Measurements from ENCODE around the gene DIP2C.
"Not testable (repeated sequence)": the region's sequence is repeated elsewhere in the genome, so short reads cannot be mapped to it uniquely, and the experiment has no call there.

Gene DIP2C

DNA sequence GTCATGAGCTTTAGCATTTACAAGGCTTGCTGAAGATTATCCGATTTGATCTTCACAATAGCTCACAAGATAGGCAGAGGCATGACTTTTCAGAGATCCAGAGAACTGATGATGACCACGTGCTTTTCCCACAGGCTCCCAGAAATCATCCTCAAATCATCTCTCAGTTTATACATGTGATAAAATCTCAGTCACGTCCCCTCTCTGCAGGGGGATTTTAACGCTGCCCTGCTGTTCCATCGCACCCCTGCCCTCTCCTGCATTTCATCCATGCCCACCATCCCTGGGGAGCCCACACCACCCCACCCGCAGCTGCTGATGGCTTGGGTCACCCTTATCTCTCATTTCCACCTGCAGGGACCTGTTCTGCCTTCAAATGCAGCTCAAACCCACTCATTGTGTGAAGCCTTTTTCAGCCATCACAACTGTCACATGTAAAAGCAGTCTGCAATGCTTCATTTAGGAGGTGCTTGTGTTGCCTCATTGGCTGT is 141.8 kb downstream of the DIP2C start:
- DNase-seq, result no peak

- DNase-seq, result no peak
Measured at GRCh38 chr10:546971-547590, 142.4 kb downstream of the DIP2C start.

DNA sequence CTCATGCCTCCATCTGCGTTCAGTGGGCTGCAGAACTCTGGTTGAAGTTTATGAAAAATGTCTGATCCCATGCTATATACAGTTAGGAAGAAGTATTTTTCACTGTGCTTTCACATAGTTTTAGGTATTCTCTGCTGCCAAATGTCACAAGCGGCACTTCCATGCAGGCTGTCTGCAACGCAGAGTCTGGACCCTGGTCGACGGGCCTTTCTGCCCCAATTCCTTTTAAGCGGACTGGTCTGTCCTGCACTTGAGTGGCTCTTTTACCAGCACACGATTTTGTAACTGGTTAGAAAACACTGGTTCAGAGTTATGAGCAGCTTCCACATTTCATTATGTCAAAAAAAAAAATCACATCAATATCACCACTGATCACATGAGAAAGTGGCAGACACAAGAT is 143.0 kb downstream of the DIP2C start:
- DNase-seq, result no peak

DNA sequence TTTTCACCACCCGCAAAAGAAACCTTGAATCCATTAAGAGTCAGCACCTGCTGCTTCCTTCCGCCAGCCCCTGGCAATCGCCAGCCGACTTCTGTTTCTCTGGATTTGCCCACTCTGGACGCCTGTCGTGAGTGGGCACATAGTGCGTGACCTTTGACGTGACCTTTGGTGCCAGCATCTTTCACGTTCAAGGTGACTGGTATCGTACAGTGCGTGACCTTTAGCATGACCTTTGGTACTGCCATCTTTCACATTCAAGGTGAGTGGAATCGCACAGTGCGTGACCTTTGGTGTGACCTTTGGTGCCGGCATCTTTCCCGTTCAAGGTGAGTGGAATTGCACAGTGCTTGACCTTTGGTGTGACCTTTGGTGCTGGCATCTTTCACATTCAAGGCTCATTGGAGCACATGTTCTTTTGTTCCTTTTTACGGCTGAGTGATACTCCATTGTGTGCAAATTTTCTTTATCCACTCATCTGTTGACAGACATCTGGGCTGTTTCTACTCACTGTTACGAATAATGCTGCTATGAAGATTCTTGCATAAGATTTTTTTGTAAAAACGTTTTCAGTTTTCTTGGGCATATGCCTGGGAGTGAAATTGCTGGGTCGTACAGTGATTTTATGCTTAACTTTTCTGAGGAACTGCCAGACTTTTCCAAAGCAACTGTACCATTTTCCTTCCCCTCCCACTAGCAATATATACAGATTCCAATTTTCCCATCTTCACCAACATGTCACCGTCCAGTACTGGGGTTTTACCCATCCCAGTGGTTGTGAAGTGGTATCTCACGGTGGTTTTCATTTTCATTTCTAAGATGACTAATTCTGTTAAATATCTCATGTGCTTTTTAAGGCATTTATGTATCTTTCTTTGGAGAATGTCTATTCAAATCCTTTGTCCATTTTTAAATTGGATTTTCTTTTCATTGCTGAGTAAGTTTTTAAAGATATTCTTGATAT is 145.3 kb downstream of the DIP2C start:
- DNase-seq, result no peak

DNA sequence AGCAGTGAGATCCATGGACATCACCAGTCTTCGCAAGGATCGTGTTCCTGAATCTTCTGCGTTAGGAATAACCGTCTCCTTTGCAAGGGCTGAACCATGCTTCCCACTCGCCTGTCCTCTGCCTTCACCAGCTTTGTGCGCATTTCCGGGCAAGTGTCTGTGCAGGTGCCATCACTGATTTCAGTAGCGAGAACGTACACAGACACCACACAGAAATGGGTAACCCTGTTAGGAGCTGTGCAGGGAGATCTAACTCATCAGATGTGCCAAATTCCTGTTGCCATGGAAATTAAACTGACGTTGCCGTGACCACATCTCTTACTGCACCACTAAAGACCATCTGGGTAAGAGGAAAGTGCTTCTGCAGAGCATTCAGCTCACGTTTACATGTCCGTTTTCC is 146.3 kb downstream of the DIP2C start:
- no peak for DNase-seq

DNA sequence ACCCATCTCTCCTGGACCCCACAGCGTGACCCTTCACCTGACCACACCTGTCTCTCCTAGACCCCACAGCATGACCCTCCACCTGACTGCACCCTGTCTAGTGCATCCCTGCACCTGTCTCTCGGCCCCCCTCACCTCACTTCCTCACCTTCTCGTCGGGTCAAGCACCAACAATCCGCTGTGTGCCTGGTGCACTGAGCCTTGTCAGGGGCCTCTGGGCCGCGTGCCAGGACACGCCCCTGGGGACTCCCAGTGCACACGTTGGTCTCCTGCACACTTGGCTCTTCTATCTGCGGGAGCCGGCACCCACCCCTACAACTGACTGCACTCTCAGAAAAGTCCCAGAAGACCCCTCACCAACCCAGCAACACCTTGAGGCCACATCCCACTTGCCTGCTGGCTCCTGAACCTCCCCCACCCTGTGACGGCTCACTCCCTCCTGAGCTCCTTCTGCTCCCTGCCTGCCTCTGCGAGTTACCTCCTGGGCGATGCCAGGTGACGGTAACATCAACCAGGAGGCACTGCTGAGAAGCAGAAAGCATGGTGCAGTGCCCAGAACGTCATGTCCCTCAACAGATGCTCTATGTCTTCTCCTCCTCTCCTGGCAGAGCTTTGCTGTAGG is 147.6 kb downstream of the DIP2C start:
- DNase-seq, result peak; percentile 2

DNA sequence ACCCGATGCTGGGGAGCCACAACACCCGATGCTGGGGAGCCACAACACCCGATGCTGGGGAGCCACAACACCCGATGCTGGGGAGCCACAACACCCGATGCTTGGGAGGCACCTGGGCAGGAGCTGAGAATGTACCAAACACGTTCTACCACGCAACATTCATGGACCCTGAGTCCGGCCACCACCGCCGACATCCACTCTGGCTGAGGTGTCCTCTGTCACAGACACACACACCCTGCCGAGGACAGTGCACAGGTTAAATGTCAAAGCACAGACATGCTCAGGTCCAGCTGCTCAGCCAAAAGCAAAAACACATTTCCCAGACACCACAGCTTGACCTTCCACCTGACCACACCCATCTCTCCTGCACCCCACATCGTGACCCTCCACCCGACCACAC is 148.4 kb downstream of the DIP2C start:
- DNase-seq, result no peak

GRCh38 chr10:538895-539294 is 150.6 kb downstream of the DIP2C start:
- DNase-seq, result no peak

- DNase-seq, result no peak
Measured at GRCh38 chr10:536935-537334, 152.5 kb downstream of the DIP2C start.

GRCh38 chr10:536371-536925 is 153.0 kb downstream of the DIP2C start:
- no peak for DNase-seq

- no peak for DNase-seq
Measured at GRCh38 chr10:535952-536351, 153.5 kb downstream of the DIP2C start.

DNA sequence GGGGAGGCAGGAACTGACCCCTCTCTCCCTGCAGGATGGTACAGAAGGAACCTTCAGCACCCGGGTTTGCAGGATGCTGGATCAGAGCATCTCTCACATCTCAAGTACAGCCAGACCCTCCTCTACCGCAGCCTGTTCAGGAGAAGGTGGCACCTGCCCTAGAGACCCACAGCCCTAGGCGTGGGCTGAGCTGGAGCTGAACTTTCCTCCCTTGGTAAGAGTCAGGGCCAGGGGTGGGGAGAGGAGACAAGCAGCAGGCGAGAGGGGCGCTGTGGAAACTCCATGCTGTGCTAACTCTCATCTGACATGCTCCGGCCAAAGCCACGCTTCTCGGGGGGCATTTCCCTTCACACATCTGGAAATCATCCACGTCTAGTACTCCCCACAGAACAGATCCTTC is 154.4 kb downstream of the DIP2C start:
- DNase-seq, result no peak

GRCh38 chr10:534047-534566 is 155.4 kb downstream of the DIP2C start:
- no peak for DNase-seq

GRCh38 chr10:533611-534010 is 155.9 kb downstream of the DIP2C start:
- no peak for DNase-seq

DNA sequence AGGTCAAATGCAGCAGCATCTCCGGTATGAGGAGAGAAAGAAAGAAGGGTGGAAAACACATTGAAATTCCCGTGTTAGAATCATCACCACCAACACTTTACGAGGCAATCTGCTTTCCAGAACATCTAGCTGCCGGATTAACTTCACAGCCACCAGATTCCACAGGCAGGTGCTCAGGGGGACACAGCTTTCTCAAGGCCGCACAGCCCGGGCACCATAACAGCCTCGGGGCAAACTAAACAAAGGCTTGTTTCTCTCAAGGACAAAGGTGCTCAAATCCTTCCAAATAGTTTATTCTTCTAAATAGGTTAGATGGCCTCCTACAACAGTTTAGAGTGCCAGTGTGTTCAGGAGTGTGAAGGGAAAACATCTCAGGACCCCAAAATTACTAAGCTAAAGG is 156.3 kb downstream of the DIP2C start:
- no peak for DNase-seq

- not testable (repeated sequence) for DNase-seq
Measured at GRCh38 chr10:532331-532730, 157.1 kb downstream of the DIP2C start.

DNA sequence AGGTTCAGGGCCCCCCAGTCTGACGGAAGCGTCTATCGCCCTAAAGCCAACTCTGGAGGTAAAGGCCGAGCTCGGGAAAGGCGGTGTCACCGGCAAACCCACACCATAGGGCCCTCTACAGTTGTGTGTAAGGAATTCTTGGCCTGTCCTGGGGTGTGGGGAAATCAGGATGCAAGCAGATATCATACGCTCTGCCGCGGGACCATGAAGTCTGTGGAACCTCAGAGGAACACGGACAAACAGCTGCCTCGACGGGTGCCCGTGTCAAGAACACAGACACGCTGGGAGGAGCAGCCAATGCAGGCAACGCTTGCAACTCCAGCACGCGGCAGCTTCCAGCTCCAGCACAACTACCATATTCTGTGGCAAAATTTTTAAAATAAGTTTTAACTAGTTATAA is 157.9 kb downstream of the DIP2C start:
- no peak for DNase-seq

DNA sequence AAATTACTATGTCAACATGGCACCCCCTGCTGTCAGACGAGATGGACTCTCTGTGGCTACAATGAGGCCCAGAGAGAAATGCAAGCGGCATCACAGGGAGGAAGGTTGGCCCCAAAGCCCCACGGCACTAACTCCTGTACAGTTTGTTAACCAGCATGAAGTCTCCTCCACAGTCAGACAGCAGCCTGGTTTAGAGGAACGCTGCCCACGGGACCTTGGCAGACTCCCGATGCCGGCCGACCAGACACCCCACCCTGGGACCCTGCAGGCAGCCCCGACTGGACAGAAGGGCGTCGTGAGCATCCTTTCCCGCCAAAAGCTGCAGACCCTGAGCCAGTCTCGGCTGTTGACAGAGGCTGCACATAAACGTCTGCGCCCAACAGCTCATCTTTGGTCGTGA is 158.8 kb downstream of the DIP2C start:
- no peak for DNase-seq

- no peak for DNase-seq
Measured at GRCh38 chr10:529468-530230, 159.8 kb downstream of the DIP2C start.

DNA sequence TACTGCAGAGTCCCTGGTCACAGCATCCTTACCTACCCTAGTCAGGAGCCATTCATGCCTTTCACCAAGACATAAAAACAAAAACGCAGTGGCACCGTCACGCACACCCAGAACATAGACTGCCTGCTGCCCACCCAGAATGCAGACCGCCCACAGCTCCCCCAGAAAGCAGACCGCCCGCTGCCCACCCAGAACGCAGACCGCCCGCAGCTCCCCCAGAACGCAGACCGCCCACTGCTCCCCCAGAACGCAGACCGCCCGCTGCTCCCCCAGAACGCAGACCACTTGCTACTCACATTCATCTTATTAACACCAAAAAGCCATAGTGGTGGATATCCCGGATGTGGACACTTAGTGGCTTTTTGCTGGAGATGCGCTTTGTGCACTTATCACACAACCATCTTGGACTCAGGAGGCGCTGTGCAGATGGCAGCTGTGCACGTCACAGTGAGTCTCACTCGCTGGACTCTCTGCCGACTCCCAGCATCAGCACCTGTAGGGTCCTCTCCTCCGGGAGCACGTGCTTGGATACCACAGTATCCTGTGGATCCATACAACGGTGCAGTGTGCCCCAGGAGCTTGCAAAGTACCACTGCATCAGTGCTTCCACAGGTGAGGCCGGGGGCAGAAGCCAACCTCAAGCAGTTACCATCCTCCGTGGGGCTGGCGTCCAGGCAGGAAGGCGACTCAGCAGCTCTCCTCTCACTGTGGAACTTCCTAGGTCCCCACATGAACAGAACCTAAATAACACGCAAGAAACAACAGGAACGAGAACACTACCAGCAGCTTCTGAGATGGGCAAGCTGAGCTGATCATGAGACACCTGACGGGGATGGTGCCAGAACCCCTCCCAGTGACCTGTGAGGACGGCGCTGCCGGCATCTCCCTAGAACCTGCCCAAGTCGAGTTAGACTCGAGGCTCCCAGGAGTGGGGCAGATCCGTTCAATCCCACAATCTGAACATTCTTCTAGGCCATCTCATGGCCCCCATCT is 161.0 kb downstream of the DIP2C start:
- no peak for DNase-seq

- DNase-seq, result no peak
Measured at GRCh38 chr10:527416-527815, 162.1 kb downstream of the DIP2C start.
